ENCODE measurements around the gene SLC25A48. TPM values are rescaled to one million over a fixed set of nuclear protein-coding genes. Genes with fewer than 3 reads are reported as not detected.

The SLC25A48 gene
- total RNA-seq, 2 experiments from 2014 or later = not detected

DNA sequence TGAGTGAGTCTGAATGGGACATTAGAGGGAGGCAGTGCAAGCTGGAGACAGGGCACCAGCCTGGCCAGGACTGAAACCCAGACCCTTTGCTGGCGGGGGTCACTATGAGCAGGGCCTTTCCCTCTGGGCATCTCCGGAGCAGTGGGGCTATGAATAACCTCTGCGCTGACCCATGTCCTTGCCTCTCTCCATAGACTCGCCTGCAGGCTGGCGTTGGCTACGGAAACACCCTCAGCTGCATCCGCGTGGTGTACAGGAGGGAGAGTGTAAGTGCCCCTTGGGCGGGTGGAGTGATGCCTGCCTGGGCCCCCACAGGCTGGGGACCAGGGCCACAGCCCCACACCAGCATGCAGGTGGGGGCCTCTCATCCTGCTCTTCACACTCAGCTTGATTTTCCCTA is 15.8 kb downstream of the SLC25A48 start:
- H3K9me3 Mint-ChIP-seq = no peaks in the 10 kb centered on the region
- H3K4me3 Mint-ChIP-seq = no peak overlapping the region
- H3K36me3 Mint-ChIP-seq (ENCODE audit: low read depth) = no peaks in the 10 kb centered on the region
- DNase-seq (no peak), ATAC-seq (ENCODE audit: poor library complexity) (no peak)
- Histone ChIP-seq H3K4me1 (ENCODE audit: insufficient read depth, low read length) (no peaks in the 10 kb centered on the region), H3K36me3 (ENCODE audit: insufficient read depth, low read length) (no peaks in the 10 kb centered on the region), H3K4me3 (ENCODE audit: low read length) (no peak overlapping the region), H3K27me3 (ENCODE audit: control insufficient read depth in 1 of 2, insufficient read depth in 2 of 2, low read length in 2 of 2) (peaks cover 0 to 3% of the 10 kb centered on the region in 2 experiments), H3K9me3 (ENCODE audit: control insufficient read depth in 1 of 2, insufficient read depth in 1 of 2, low read length in 2 of 2) (peaks cover 0 to 6% of the 10 kb centered on the region in 2 experiments), H3K27ac (ENCODE audit: low read depth in 1 of 2, low read length in 2 of 2) (no peak overlapping the region)
- CTCF ChIA-PET = no interaction called here
- H3K27me3 Mint-ChIP-seq = peaks cover 7% of the 10 kb centered on the region
- H3K27ac Mint-ChIP-seq = no peak overlapping the region
- no peaks in the 10 kb centered on the region for H3K4me1 Mint-ChIP-seq (ENCODE audit: low read depth)
- TF ChIP-seq, protein P1, sequence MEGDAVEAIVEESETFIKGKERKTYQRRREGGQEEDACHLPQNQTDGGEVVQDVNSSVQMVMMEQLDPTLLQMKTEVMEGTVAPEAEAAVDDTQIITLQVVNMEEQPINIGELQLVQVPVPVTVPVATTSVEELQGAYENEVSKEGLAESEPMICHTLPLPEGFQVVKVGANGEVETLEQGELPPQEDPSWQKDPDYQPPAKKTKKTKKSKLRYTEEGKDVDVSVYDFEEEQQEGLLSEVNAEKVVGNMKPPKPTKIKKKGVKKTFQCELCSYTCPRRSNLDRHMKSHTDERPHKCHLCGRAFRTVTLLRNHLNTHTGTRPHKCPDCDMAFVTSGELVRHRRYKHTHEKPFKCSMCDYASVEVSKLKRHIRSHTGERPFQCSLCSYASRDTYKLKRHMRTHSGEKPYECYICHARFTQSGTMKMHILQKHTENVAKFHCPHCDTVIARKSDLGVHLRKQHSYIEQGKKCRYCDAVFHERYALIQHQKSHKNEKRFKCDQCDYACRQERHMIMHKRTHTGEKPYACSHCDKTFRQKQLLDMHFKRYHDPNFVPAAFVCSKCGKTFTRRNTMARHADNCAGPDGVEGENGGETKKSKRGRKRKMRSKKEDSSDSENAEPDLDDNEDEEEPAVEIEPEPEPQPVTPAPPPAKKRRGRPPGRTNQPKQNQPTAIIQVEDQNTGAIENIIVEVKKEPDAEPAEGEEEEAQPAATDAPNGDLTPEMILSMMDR (IDR thresholded peaks at IDR 0.05) = no peak
- intact Hi-C loops (cut with DNase I, micrococcal nuclease) = no loop called here
- POLR2A ChIA-PET = no interaction called here

DNA sequence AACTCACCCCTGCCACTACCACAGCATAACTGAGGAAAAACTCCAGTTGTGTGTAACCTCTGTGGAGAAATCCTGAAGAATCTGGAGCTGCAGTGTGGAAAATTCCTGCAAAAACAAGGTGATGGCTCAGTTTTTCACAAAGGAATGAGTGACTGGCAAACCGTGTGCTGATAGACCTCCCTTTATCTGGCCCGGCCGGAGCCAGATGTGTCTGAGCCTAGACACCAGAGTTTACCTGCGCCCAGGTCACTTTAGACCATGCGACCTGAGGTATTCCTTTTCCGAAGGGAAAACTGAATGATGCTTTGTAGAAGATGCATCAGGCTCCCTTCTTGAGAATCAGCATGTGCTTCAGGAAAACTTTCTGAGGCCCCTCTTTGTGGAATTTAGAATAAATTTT is 16.2 kb downstream of the SLC25A48 start:
- H3K27ac ChIP-seq (ENCODE audit: low read depth in 1 of 2, low read length in 2 of 2) = no peak overlapping the region
- no peaks in the 10 kb centered on the region for H3K4me1 Mint-ChIP-seq (ENCODE audit: low read depth)
- H3K9me3 Mint-ChIP-seq = no peaks in the 10 kb centered on the region
- H3K36me3 ChIP-seq (ENCODE audit: insufficient read depth, low read length) = no peaks in the 10 kb centered on the region
- ATAC-seq (ENCODE audit: poor library complexity) (no peak), DNase-seq (no peak)
- no peaks in the 10 kb centered on the region for H3K4me1 ChIP-seq (ENCODE audit: insufficient read depth, low read length)
- peaks cover 8% of the 10 kb centered on the region for H3K27me3 Mint-ChIP-seq
- H3K9me3 ChIP-seq (ENCODE audit: control insufficient read depth in 1 of 2, insufficient read depth in 1 of 2, low read length in 2 of 2) = peaks cover 0 to 6% of the 10 kb centered on the region in 2 experiments
- TF ChIP-seq, protein P1 (IDR thresholded peaks at IDR 0.05) = no peak
- no peaks in the 10 kb centered on the region for H3K36me3 Mint-ChIP-seq (ENCODE audit: low read depth)
- ChIA-PET POLR2A (no interaction called here), CTCF (no interaction called here)
- intact Hi-C loops (cut with DNase I, micrococcal nuclease) = no loop called here
- no peak overlapping the region for H3K4me3 Mint-ChIP-seq
- no peak overlapping the region for H3K27ac Mint-ChIP-seq
- H3K27me3 ChIP-seq (ENCODE audit: control insufficient read depth in 1 of 2, insufficient read depth in 2 of 2, low read length in 2 of 2) = peaks cover 0 to 3% of the 10 kb centered on the region in 2 experiments
- no peak overlapping the region for H3K4me3 ChIP-seq (ENCODE audit: low read length)

DNA sequence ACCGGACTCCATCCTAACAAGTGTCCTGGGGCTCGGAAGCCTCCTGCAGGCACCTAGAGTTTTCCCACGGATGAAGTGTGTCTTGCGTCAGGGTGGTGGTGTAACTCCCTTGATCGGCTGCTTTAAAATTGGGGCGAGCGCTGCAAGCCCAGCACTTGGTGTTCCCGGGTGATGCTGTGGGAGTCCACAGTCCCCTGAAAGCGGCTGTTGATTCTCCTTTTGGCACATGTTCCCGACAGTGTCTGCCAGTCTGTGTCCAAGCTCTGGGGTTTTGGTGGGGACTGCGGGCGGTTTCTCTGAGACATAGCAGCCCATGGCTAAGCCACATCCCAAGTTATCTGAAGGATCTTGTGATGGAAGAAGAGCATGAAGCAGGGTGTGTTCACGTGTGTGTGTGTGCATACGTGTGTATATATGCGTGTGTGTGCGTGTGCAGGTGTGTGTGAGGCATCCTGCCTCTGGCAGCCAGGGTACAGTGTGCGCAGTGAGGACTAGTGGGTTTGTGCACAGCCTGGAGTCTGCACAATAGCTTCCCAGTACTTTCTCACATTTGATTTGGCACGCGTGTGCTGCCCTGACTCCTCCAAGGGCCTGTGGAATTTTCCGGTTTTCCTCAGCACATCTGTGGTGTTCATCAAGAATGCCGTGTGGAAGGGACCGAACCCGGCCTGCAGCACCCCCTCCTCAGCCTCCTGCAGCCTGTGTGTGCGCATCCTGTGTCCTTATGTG is 16.9 kb downstream of the SLC25A48 start:
- DNase-seq = no peak
- intact Hi-C loops (cut with DNase I, micrococcal nuclease) = no loop called here
- CTCF ChIA-PET = no interaction called here

More for the DNA sequence above, 16.9 kb downstream of the SLC25A48 start:
- Mint-ChIP-seq H3K27me3 (peaks cover 8% of the 10 kb centered on the region), H3K27ac (no peak overlapping the region), H3K36me3 (ENCODE audit: low read depth) (no peaks in the 10 kb centered on the region), H3K4me3 (no peak overlapping the region), H3K9me3 (no peaks in the 10 kb centered on the region), H3K4me1 (ENCODE audit: low read depth) (no peaks in the 10 kb centered on the region)
- TF ChIP-seq, protein P1 (IDR thresholded peaks at IDR 0.05) = no peak
- peaks cover 0 to 9% of the 10 kb centered on the region in 2 experiments for H3K9me3 ChIP-seq (ENCODE audit: control insufficient read depth in 1 of 2, insufficient read depth in 1 of 2, low read length in 2 of 2)
- POLR2A ChIA-PET = no interaction called here
- H3K4me3 ChIP-seq (ENCODE audit: low read length) = no peak overlapping the region
- no peaks in the 10 kb centered on the region for H3K36me3 ChIP-seq (ENCODE audit: insufficient read depth, low read length)
- H3K27me3 ChIP-seq (ENCODE audit: control insufficient read depth in 1 of 2, insufficient read depth in 2 of 2, low read length in 2 of 2) = peaks cover 0 to 4% of the 10 kb centered on the region in 2 experiments
- no peaks in the 10 kb centered on the region for H3K4me1 ChIP-seq (ENCODE audit: insufficient read depth, low read length)
- ATAC-seq (ENCODE audit: poor library complexity) = no peak
- H3K27ac ChIP-seq (ENCODE audit: low read depth in 1 of 2, low read length in 2 of 2) = no peak overlapping the region
